Measurements from ENCODE around the gene EPHA2.

DNA sequence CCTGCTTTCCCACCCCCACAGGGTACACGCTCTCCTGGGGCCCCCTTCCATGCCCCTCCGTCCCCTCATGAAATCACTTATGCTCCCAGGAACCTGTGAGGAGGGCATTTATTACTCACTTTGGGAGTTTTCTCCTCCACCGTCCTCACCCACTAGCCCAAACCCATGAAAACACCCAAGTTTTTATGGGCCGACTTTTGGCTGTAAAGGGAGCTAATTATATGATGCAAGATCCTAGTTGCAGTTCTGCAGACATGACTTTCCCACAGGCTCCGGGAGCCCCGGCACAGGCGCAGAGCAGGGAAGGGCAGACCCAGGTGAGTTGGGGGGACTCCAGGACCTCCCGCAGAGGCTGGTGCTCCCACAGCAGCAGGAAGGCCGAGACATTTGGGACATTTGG, 29.7 kb downstream of the EPHA2 start:
- TF ChIP-seq CTCF (IDR thresholded peaks at IDR 0.05) = no peak
- TF ChIP-seq POLR2A (IDR thresholded peaks at IDR 0.05) = no peak

Data from adrenal gland (tissue), 5 donors.